KMS-11 (cell line): Measurements from ENCODE around the gene REC8.

Source experiments
- H2AFZ ChIP-seq: fragments of 200-600 bp; sonication (generic); 2 replicates; pipeline ENCODE4 v1.6.1; 2016; ENCODE audit warnings: antibody characterized with exemption, mixed run types, low read depth
- H3K27ac ChIP-seq: fragments of 200-600 bp; sonication (generic); 2 replicates; pipeline ENCODE4 v1.6.1; 2016; ENCODE audit warnings: mild to moderate bottlenecking, mixed run types
- H3K27me3 ChIP-seq: fragments of 200-600 bp; sonication (generic); 2 replicates; pipeline ENCODE4 v1.6.1; 2017; ENCODE audit warnings: mild to moderate bottlenecking, low read depth, mixed run types, moderate library complexity; ENCODE audit not compliant: insufficient read depth
- H3K36me3 ChIP-seq: fragments of 200-600 bp; sonication (generic); 2 replicates; pipeline ENCODE4 v1.6.1; 2017; ENCODE audit warnings: mild to moderate bottlenecking, mixed run types; ENCODE audit not compliant: insufficient read depth
- H3K4me1 ChIP-seq: fragments of 200-600 bp; sonication (generic); 2 replicates; pipeline ENCODE4 v1.6.1; 2016; ENCODE audit warnings: mild to moderate bottlenecking, low read depth, mixed run types; ENCODE audit not compliant: poor library complexity, severe bottlenecking
- H3K4me2 ChIP-seq: fragments of 200-600 bp; sonication (generic); 2 replicates; pipeline ENCODE4 v1.7.0; 2016; ENCODE audit warnings: mild to moderate bottlenecking, mixed run types
- H3K4me3 ChIP-seq: fragments of 200-600 bp; sonication (generic); IDR thresholded peaks from 2 replicates; pipeline ENCODE4 v1.6.1; 2017; ENCODE audit warnings: low read depth, low read length, mixed read lengths; ENCODE audit not compliant: insufficient read depth
- H3K79me2 ChIP-seq: fragments of 200-600 bp; sonication (generic); 2 replicates; pipeline ENCODE4 v1.6.1; 2016; ENCODE audit warnings: low read depth, mixed run types; ENCODE audit not compliant: insufficient read depth
- H3K9ac ChIP-seq: fragments of 200-600 bp; sonication (generic); 2 replicates; pipeline ENCODE4 v1.6.1; 2016; ENCODE audit warnings: mild to moderate bottlenecking, mixed run types
- H4K20me1 ChIP-seq: fragments of 200-600 bp; sonication (generic); 2 replicates; pipeline ENCODE4 v1.6.1; 2016; ENCODE audit warnings: mild to moderate bottlenecking, mixed run types; ENCODE audit not compliant: insufficient read depth
- TF ChIP-seq, protein P1 (sequence below): fragments of 200-600 bp; sonication (generic); conservative IDR thresholded peaks from 2 replicates; pipeline ENCODE4 v1.6.1; 2017; ENCODE audit warnings: low read depth, mild to moderate bottlenecking, antibody characterized with exemption, low read length, moderate library complexity, mixed read lengths

The REC8 gene

DNA sequence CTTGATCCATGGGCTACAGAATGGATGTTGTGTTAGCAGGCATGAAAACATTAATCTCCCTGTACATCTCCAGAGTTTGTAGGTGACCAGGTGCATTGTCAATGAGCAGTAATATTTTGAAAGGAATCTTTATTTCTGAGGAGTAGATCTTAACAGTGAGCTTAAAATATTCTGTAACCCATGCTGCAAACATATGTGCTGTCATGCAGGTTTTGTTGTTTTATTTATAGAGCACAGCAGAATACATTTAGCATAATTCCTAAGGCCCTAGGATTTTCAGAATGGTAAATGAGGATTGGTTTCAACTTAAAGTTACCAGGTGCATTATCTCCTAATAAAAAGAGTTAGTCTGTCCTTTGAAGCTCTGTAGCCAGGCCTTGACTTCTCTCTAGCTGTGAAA lies 44.9 kb upstream of the REC8 start:
- no peak overlapping the region for H3K9ac ChIP-seq
- H3K36me3 ChIP-seq = no peaks in the 10 kb centered on the region
- no peak overlapping the region for H3K27ac ChIP-seq
- no peaks in the 10 kb centered on the region for H3K27me3 ChIP-seq
- TF ChIP-seq, protein P1, sequence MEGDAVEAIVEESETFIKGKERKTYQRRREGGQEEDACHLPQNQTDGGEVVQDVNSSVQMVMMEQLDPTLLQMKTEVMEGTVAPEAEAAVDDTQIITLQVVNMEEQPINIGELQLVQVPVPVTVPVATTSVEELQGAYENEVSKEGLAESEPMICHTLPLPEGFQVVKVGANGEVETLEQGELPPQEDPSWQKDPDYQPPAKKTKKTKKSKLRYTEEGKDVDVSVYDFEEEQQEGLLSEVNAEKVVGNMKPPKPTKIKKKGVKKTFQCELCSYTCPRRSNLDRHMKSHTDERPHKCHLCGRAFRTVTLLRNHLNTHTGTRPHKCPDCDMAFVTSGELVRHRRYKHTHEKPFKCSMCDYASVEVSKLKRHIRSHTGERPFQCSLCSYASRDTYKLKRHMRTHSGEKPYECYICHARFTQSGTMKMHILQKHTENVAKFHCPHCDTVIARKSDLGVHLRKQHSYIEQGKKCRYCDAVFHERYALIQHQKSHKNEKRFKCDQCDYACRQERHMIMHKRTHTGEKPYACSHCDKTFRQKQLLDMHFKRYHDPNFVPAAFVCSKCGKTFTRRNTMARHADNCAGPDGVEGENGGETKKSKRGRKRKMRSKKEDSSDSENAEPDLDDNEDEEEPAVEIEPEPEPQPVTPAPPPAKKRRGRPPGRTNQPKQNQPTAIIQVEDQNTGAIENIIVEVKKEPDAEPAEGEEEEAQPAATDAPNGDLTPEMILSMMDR = no peak
- no peak overlapping the region for H2AFZ ChIP-seq
- no peaks in the 10 kb centered on the region for H4K20me1 ChIP-seq
- no peak overlapping the region for H3K4me3 ChIP-seq
- H3K4me2 ChIP-seq = no peak overlapping the region
- H3K4me1 ChIP-seq = no peaks in the 10 kb centered on the region
- no peaks in the 10 kb centered on the region for H3K79me2 ChIP-seq

- TF ChIP-seq, protein P1 = no peak
- H3K79me2 ChIP-seq = no peaks in the 10 kb centered on the region
- H3K4me1 ChIP-seq = no peaks in the 10 kb centered on the region
- no peaks in the 10 kb centered on the region for H4K20me1 ChIP-seq
- H3K4me2 ChIP-seq = no peak overlapping the region
- H3K27me3 ChIP-seq = no peaks in the 10 kb centered on the region
- no peaks in the 10 kb centered on the region for H3K36me3 ChIP-seq
- no peak overlapping the region for H3K4me3 ChIP-seq
- H3K9ac ChIP-seq = no peak overlapping the region
- H3K27ac ChIP-seq = no peak overlapping the region
- no peak overlapping the region for H2AFZ ChIP-seq
Observed at GRCh38 chr14:24127673-24128072, 44.2 kb upstream of the REC8 start.

DNA sequence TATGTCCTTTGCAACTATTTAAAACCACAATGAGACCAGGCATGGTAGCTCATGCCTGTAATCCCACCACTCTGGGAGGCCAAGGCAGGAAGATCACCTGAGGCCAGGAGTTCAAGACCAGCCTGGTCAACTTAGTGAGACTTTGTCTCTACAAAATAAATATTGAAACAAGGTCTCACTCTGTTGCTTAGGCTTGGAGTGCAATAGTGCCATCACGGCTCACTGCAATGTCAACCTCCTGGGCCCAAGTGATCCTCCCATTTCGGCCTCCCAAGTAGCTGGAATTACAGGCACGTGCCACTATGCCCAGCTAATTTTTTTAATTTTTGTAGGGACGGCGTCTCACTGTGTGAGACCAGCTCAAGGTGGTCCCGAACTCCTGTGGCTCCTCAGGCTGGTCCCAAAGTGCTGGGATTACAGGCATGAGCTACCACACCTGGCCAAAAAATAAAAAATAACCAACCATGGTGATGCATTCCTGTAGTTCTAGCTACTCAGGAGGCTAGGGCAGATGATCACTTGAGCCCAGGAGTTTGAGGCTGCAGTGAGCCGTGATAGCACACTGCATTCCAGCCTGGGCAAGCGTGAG lies 42.4 kb upstream of the REC8 start:
- Histone ChIP-seq H3K36me3 (no peaks in the 10 kb centered on the region), H3K27me3 (no peaks in the 10 kb centered on the region), H3K79me2 (no peaks in the 10 kb centered on the region), H4K20me1 (no peaks in the 10 kb centered on the region), H3K27ac (no peak overlapping the region), H3K9ac (no peak overlapping the region), H3K4me3 (no peak overlapping the region), H3K4me1 (no peaks in the 10 kb centered on the region), H2AFZ (no peak overlapping the region), H3K4me2 (no peak overlapping the region)
- TF ChIP-seq, protein P1 = no peak

DNA sequence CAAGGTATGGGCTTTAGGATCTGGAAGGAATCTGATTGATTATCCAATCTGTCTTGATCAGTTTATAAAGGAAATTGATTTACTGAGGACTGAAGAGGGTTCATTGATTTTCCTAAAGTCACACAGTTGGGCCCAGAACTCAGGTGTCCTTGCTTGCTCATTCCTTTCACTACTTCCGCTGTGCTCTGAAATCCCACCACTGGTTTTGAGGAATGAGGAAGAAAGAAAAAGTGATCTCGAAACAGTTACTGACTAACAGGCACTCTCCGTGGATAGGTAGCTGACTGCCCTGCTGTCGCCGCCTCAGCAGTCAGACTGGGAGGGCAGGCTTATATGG lies 41.5 kb upstream of the REC8 start, which contains the start of gene FITM1:
TSS of gene FITM1 (plus strand) at position 280 of the 337 bp plus-strand sequence. CDS start 905 bp downstream, outside the sequence.
- Histone ChIP-seq H3K36me3 (no peaks in the 10 kb centered on the region), H3K4me1 (no peaks in the 10 kb centered on the region), H3K27me3 (no peaks in the 10 kb centered on the region), H2AFZ (no peak within 1 kb of the TSS), H4K20me1 (no peaks in the 10 kb centered on the region), H3K4me2 (no peak within 1 kb of the TSS), H3K4me3 (no peak within 1 kb of the TSS), H3K27ac (no peak within 1 kb of the TSS), H3K9ac (no peak within 1 kb of the TSS), H3K79me2 (no peaks in the 10 kb centered on the region)
- TF ChIP-seq, protein P1 = no peak
